Right atrium auricular region (tissue), 2 donors: ENCODE measurements around the gene NEUROG2. TPM values are rescaled to one million over a fixed set of nuclear protein-coding genes. Genes with fewer than 3 reads are reported as not detected.
A peak's percentile ranks its signal among the peaks of the same experiment; 100 is the strongest.

Experiments
- DNase-seq: peaks from one replicate; pipeline ENCODE4 v3.0.0-alpha.2; 2019; ENCODE audit warnings: low spot score
- H3K27ac ChIP-seq, 2 donors: fragments of 200-600 bp; sonication (generic); 1 replicate in 1 of 2; 2 replicates in 1 of 2; pipeline ENCODE4 v1.5.1; 2016 to 2019
- H3K27me3 ChIP-seq, 2 donors: fragments of 200-600 bp; sonication (generic); one replicate each; pipeline versions ENCODE4 v1.5.1 to v1.6.0; 2017 to 2019
- H3K36me3 ChIP-seq: fragments of 200-600 bp; sonication (generic); one replicate; pipeline ENCODE4 v1.5.1; 2016
- H3K4me1 ChIP-seq, 2 donors: fragments of 200-600 bp; sonication (generic); one replicate each; pipeline versions ENCODE4 v1.5.1 to v1.6.0; 2017 to 2019
- H3K4me3 ChIP-seq, 2 donors: fragments of 200-600 bp; sonication (generic); 1 replicate in 1 of 2; 2 replicates in 1 of 2; pipeline ENCODE4 v1.5.1; 2017 to 2019; ENCODE audit warnings: mild to moderate bottlenecking in 1 of 2, moderate library complexity in 1 of 2
- H3K9me3 ChIP-seq, 2 donors: fragments of 200-600 bp; sonication (generic); one replicate each; pipeline ENCODE4 v1.5.1; 2019
- CTCF ChIP-seq, 2 donors: fragments of 200-600 bp; sonication (generic); IDR thresholded peaks; one replicate each; pipeline ENCODE4 v1.5.1; 2019; ENCODE audit warnings: antibody characterized with exemption in 2 of 2
- total RNA-seq, 2 donors: library from RNA; depleted of rRNA; stranded (reverse); fragments of >200 nt; gene quantifications; one replicate each; pipeline ENCODE4 v1.1.0, GENCODE V29; 2016

NEUROG2 gene
- total RNA-seq, 2 donors from 2014 or later: not detected

GRCh38 chr4:112515198-112516065, 548 bp downstream of the NEUROG2 start:
- H3K4me3 ChIP-seq: peak overlapping the region; percentile 38 to 58
- no peaks in the 10 kb centered on the region for H3K36me3 ChIP-seq
- peaks cover 0 to 51% of the 10 kb centered on the region in 2 donors for H3K4me1 ChIP-seq
- peaks cover 0 to 10% of the 10 kb centered on the region in 2 donors for H3K9me3 ChIP-seq
- no peak for TF ChIP-seq CTCF (IDR thresholded peaks at IDR 0.05)
- no peak for DNase-seq
- H3K27me3 ChIP-seq: peaks cover 72 to 84% of the 10 kb centered on the region in 2 donors
- no peak overlapping the region for H3K27ac ChIP-seq

DNA sequence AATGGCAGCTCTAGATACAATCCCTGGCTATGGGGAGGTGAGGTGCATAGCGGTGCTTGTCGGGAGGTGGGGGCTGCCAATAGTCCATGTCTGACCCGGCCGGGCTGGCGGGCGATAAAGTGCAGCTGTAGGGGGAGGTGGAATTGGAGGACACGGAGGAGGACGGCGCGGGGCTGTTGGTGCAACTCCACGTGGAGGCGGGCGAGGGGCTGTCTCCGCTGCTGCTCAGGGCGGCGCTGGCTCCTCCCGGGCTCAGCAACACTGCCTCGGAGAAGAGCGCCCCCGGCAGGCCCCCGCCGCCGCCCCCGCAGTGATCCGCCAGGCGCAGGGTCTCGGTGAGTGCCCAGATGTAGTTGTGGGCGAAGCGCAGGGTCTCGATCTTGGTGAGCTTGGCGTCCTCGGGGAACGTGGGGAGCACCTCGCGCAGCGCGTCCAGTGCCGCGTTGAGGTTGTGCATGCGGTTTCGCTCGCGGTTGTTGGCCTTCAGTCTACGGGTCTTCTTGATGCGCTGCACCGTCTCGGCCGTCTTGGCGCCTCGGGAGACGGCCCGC, 1.3 kb downstream of the NEUROG2 start:
- no peak overlapping the region for H3K27ac ChIP-seq
- peak overlapping the region in 1 of 2 donors; percentile 58 for H3K4me3 ChIP-seq
- H3K9me3 ChIP-seq: peaks cover 0 to 10% of the 10 kb centered on the region in 2 donors
- H3K36me3 ChIP-seq: no peaks in the 10 kb centered on the region
- peaks cover 0 to 57% of the 10 kb centered on the region in 2 donors for H3K4me1 ChIP-seq
- no peak for DNase-seq
- H3K27me3 ChIP-seq: peaks cover 69 to 78% of the 10 kb centered on the region in 2 donors
- no peak for TF ChIP-seq CTCF (IDR thresholded peaks at IDR 0.05)

GRCh38 chr4:112513971-112514646, 1.9 kb downstream of the NEUROG2 start:
- no peak for DNase-seq
- no peak overlapping the region for H3K27ac ChIP-seq
- H3K4me3 ChIP-seq: peak overlapping the region in 1 of 2 donors; percentile 58
- peaks cover 0 to 62% of the 10 kb centered on the region in 2 donors for H3K4me1 ChIP-seq
- peaks cover 69 to 75% of the 10 kb centered on the region in 2 donors for H3K27me3 ChIP-seq
- no peaks in the 10 kb centered on the region for H3K36me3 ChIP-seq
- peaks cover 0 to 10% of the 10 kb centered on the region in 2 donors for H3K9me3 ChIP-seq
- no peak for TF ChIP-seq CTCF (IDR thresholded peaks at IDR 0.05)

DNA sequence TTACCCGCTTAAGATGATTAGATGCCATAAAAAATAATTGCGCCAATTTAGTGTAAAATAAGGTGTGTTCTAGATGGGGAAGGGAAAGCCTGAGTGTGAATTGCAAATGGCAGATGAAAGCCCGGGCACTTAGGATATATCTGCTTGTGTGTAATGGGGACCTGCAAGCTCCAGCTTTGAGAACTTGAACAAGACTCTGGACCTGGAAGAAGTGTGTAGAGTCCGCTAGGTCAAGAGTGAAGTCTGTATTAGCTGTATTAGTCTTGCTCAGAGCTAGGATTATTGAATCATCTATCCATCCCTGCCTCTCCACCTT, 4.2 kb downstream of the NEUROG2 start:
- Histone ChIP-seq H3K36me3 (no peaks in the 10 kb centered on the region), H3K9me3 (peaks cover 0 to 17% of the 10 kb centered on the region in 2 donors), H3K27ac (no peak overlapping the region), H3K4me1 (peaks cover 0 to 52% of the 10 kb centered on the region in 2 donors), H3K4me3 (no peak overlapping the region), H3K27me3 (peaks cover 58 to 65% of the 10 kb centered on the region in 2 donors)
- TF ChIP-seq CTCF (IDR thresholded peaks at IDR 0.05): no peak
- no peak for DNase-seq

DNA sequence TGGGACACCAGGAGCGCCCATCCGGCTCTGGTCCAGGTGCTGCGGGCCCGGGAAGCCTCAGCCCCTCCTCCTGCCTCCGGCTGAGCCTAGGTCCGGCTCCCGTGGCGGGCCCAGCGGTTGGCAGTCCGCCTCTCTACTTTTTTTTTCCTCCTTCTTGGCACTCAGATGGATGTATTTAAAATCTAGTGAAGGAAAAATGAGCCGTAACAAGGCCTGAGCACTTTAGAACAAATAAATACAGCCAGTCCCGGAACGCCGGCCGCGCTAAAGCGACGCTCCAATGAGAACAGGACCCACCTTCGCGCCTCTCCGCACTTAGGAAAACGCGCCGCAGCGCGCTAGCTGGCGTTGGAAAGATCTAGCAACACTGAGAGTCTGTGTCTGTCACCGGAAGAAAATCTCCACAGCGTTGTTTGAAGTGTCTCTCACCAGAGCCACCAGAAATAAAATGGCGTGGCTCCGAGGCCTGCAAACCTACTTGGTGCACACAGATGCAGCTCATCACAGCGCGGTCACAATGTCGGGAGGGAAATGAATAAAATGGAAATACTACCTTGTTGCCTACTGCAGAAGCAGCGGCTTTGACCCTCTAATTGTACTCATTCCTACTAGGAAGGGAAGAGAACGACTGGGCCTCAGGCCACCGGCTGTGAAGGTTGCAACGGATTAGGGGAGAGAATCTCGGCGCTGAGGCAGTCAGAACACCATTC, 4.7 kb downstream of the NEUROG2 start:
- no peak for TF ChIP-seq CTCF (IDR thresholded peaks at IDR 0.05)
- Histone ChIP-seq H3K4me1 (peaks cover 0 to 47% of the 10 kb centered on the region in 2 donors), H3K27me3 (peaks cover 56 to 61% of the 10 kb centered on the region in 2 donors), H3K4me3 (no peak overlapping the region), H3K36me3 (no peaks in the 10 kb centered on the region), H3K27ac (no peak overlapping the region), H3K9me3 (peaks cover 0 to 17% of the 10 kb centered on the region in 2 donors)
- no peak for DNase-seq
